Heart left ventricle (tissue), 13 donors: ENCODE measurements around the gene TIPARP.

Experiments used
- POLR2A ChIP-seq, 2 donors: fragments of 450-650 bp; IDR thresholded peaks; one replicate each; pipeline ENCODE4 v1.6.1; 2017; ENCODE audit warnings: antibody characterized with exemption in 2 of 2, mild to moderate bottlenecking in 2 of 2, moderate library complexity in 2 of 2
- TF ChIP-seq, protein P1 (sequence below), 12 donors: fragments of 200-600 bp; sonication (generic) in 4 of 12; IDR thresholded peaks; one replicate each; pipeline versions ENCODE4 v1.5.0 to v1.8.0; 2018 to 2022; ENCODE audit warnings: antibody characterized with exemption in 12 of 12, mild to moderate bottlenecking in 5 of 12
- donor health status: ischemic (EF 13 %, LVEDD 7.1; RV severe dilation, severe dysfunction).
- donor health status: DM: no; HTN: yes; CAD: no.
- donor health status: DM: no; HTN: no; CAD: no.
- donor health status: ischemic (EF 25% LVEDD 6.9; RV normal size, moderate dysfunction).
- donor health status: ischemic (EF 25% LVEDD 5.7; RV mildly dilated, moderate dysfunction).
- donor health status: ischemic (EF 35%, LVEDD 5.7; RV mildly dilated, moderate dysfunction).
- donor health status: nonischemic (EF 11% LVEDD 7.7; RV severe dilation, severe dysfunction).
- donor health status: DM: yes; HTN: yes; CAD: no.
- donor health status: PGD.
- donor health status: ischemic (EF 29% LVEDD 5.4; RV normal size, mild dysfunction).
- donor health status: nonischemic (EF 23%, LVEDD 6.1; RV moderate dilation, normal function).

- TF ChIP-seq, protein P1, sequence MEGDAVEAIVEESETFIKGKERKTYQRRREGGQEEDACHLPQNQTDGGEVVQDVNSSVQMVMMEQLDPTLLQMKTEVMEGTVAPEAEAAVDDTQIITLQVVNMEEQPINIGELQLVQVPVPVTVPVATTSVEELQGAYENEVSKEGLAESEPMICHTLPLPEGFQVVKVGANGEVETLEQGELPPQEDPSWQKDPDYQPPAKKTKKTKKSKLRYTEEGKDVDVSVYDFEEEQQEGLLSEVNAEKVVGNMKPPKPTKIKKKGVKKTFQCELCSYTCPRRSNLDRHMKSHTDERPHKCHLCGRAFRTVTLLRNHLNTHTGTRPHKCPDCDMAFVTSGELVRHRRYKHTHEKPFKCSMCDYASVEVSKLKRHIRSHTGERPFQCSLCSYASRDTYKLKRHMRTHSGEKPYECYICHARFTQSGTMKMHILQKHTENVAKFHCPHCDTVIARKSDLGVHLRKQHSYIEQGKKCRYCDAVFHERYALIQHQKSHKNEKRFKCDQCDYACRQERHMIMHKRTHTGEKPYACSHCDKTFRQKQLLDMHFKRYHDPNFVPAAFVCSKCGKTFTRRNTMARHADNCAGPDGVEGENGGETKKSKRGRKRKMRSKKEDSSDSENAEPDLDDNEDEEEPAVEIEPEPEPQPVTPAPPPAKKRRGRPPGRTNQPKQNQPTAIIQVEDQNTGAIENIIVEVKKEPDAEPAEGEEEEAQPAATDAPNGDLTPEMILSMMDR (IDR thresholded peaks at IDR 0.05): no peak
- no peak for TF ChIP-seq POLR2A (IDR thresholded peaks at IDR 0.05)
Measured at GRCh38 chr3:156707588-156707987, 33.2 kb downstream of the TIPARP start.
